Measurements from ENCODE around the gene KCNG1.
"Not testable (repeated sequence)": the region's sequence is repeated elsewhere in the genome, so short reads cannot be mapped to it uniquely, and the experiment has no call there.

Gene KCNG1

DNA sequence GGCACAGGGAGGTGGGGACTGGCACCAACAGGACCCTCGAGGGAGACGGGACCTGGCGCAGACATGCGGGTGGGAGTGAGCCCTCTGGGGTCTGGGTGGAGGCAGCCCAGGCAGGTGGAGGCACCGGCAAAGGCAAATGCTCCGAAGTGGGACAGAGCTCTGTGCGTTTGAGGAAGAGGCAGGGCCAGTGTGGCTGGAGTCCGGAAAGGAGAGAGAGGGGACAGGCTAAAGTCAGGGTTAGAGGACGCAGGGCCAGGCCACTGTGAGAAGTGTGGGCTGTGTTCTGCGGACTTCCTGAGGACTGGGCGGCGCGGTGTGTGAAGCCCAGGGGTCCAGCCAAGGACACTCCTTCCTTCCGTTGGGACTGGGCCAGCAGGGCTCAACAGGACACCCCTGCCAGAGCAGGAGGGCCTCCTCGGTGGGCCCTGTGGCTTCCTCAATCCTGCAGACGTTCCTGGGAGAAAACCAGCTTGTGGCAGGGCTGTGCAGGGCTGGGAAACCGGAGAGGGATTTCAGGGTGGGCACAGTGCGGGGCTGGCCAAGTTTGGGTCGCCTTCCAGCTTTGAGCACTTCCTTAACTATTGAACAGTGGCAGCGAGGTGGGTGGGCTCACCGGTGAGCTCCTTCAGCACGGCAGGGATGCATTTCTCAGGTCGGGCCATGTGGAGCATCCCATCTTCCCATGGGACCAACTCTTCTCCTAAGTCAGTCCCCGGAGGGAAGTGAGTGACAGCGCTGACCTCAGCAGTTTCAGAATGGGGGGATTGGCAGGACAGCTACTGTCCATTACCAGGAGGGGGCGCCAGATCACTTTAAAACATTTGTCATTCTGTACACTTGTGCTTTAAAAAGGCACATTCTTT, 41.8 kb downstream of the KCNG1 start:
- peak; percentile 46 to 78 (median 47) for DNase-seq

DNA sequence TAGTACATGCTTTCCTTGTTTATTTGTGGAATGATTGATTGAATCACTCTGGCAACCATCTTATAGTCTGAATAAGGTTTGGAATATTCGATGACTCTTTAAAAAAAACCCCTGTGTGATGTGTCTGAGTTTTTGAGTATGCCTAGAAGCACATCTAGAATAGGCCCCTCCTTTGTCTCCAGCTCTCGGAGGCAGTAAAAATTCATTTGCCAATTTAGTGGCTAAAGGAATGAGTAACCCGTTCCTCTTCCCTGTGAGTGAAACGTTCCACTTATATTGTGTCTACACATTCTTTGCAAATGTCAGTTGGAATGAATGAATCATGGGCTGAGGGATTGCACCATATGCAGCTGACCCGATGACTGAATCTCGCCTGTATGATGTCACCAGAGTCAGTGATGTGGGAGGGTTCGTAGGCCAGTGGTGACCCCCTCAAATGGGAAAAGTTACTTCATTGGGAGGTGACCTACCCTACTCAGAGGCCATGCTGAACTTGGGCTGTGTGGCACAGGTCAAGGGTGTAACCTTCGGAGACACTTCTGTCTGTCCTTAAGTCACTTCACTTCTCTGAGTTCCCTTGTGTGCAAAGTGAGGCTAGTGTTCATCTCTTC, 42.7 kb downstream of the KCNG1 start:
- DNase-seq: peak in 1 of 3 experiments; percentile 18

- not testable (repeated sequence) for DNase-seq
These were observed 44.4 kb downstream of the KCNG1 start for GRCh38 chr20:50978533-50978932.

DNA sequence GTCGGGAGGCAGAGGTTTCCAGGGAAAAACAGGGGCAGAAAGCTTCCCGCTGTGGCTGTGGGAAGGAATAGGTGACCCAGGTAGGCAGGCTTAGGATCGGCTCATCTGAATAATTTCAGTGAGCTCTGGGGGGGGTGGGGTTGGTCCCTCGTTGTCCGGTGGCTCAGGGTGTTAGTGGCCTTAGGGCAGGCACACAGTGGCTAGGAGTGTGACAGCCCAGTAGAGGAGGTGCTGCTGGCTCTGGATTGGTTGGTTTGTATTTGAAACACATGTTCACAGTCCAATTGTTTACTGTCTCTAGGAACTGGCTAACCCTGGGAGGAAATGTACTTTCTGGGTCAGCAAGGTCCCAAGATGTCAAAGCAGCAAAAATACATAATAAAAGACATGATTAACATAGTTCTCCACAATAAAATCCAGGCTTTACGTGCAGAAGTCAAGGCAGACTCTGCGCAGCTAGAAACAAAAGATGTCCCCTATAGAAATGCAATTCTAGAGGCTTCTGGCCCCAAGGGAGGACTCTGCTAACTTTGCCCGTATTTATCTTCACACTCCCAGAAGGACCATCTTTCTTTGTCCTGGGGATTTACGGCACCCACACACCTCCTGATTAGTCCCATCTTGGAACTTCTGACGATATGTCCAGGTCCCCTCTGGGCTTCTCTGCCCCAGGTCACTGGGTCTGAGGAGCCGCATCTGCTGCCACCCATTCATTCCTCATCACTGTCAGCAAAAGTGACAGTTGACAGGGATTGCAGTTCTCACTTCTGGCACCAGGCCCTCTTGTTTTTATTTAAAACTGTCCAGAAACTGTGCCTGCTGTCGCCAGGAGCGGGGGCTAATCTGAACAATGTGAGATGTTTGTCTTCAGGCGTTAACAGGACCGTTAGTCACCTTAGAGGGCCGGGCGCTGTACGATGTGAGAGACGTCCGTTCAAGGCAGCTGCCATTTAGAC, 45.6 kb downstream of the KCNG1 start:
- DNase-seq: no peak

- DNase-seq: no peak
These were observed 47.1 kb downstream of the KCNG1 start for GRCh38 chr20:50975701-50976330.

GRCh38 chr20:50969912-50970311, 53.0 kb downstream of the KCNG1 start:
- DNase-seq: no peak

DNA sequence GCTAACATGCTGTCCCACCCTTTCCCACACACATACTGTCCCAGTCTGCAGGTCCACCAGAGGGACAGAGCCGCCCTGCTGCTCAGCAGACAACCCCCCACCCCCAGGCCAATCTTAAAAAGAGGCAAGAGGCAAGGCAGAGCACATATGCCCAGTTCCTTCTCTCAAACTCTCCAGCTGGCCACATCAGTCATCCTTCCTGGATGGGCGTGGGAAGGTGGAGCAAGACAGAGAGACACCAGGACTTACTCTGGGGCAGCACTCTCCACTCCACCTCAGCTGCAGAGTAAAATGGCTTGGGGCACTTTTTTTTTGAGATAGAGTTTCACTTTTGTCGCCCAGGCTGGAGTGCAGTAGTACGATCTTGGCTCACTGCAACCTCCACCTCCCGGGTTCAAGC, 53.5 kb downstream of the KCNG1 start:
- DNase-seq: no peak

DNA sequence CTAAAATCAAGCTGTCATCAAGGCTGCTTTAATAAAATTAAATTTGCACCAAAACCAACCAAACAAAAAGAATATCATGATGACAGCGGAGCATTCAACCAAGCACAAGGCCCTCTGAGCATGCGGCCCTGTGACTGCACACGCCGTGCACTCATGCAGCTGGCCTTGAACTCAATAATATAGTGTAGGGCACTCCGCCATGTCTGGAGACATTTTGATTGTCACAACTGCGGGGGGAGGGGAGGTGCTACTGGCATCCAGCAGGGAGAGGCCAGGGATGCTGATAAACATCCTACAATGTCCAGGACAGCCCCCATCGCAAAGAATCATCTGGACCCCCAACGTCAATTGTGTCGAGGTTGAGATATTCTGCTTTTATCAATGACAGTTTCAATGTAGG, 54.6 kb downstream of the KCNG1 start:
- DNase-seq: no peak

- no peak for DNase-seq
These were observed 55.3 kb downstream of the KCNG1 start for GRCh38 chr20:50967586-50967985.

DNA sequence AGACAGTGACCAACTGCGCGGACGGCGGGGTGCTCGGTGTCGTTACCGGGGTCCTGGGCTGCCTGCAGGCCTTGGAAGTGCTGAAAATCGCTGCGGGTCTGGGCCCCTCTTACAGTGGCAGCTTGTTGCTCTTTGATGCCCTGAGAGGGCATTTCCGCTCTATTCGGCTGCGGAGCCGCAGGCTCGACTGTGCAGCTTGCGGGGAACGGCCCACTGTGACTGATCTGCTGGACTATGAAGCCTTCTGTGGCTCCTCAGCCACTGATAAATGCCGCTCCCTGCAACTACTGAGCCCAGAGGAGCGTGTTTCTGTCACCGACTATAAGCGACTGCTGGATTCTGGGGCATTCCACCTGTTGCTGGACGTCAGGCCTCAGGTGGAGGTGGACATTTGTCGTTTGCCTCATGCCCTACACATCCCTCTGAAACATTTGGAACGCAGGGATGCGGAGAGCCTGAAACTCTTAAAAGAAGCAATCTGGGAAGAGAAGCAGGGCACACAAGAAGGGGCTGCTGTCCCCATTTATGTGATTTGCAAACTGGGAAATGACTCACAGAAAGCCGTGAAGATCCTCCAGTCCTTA, 63.3 kb downstream of the KCNG1 start:
- DNase-seq: no peak

DNA sequence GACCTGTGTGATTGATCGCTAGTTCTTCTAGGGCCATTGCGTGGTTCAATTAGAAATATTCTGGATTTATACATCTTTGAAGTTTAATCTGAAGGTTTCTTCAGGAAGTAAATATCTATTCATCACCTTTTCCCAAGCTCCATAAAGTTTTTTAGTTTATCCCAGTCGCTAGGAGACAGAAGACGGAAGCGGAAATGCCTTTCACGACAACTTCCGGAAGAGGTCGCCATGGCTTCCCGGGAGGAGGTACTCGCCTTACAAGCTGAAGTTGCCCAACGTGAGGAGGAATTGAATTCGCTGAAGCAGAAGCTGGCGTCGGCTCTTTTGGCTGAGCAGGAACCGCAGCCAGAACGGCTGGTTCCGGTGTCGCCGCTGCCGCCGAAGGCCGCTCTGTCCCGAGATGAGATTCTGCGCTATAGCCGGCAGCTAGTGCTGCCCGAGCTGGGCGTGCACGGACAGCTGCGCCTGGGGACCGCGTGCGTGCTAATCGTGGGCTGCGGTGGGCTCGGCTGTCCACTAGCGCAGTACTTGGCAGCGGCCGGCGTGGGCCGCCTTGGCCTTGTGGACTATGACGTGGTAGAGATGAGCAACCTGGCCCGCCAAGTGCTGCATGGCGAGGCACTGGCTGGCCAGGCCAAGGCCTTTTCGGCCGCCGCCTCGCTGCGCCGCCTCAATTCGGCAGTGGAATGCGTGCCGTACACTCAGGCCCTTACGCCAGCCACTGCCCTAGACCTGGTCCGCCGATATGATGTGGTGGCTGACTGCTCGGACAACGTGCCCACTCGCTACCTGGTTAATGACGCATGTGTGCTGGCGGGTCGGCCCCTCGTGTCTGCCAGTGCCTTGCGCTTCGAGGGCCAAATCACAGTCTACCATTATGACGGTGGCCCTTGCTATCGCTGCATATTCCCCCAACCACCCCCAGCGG, 64.0 kb downstream of the KCNG1 start, which contains the start of gene MOCS3:
MOCS3 (plus strand) TSS at position 204 of the 928 bp plus-strand sequence; CDS start at position 229, 25 bp downstream.
- peak; percentile 93 to 99 (median 98) for DNase-seq

DNA sequence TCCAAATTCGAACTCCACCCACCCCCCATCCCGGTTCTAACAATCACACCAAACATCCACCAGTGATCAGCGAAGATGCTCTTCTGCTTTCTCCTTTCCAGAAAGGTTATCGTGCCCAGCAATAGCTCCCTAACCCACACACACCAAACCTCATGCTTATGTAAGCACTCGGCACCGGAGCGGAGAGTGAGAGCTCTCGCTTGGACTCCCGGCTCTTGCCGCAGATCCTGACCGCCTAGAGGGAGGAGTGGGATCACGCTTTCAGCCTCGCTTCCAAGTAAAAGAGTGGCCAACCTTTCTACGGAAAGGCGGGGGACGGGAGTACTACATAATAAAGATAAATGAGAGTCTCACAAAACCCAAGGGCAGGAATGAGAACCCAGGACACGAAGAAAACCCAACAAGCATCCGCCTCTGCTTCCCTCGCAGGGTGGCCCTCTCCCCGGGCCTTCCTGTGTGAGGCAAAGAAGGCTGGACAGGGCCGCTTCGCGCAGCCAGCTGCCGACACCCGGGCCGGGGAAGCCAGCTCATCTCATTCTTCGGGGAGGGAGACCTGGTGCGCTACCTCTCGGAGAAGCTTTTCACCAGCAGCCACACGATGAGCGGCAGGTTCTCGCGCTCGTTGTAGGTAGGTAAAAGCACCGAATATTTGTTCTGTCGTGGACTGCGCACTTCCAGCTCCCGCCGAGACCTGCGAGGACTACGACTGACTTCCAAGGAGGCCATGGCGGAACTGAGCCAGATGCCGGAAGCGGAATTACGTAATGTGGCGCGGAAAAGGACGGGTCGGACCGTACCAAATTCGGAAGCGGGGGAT, 64.9 kb downstream of the KCNG1 start, which contains the start of gene DPM1:
DPM1 (minus strand) TSS at position 735 of the 817 bp plus-strand sequence; CDS start at position 726, 9 bp downstream.
- peak; percentile 93 to 99 (median 98) for DNase-seq

DNA sequence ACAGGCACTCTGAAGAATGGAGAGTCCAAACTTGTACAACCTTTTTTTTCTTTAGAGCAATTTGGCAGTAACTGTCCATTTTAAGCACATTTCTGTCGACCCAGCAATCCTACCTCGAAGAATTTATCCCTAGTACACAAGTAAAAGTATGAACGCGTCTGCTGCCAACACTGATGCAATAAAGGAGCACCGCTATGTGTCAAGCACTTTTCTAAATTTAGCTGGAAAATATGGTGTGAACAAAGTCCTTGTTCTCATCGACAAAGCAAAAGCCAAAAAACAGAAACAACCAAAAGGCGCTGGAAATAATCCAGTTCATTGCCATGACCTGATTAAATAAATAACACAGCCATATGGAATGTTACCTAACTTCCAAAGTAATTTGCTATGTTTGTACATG, 65.6 kb downstream of the KCNG1 start:
- no peak for DNase-seq

- DNase-seq: no peak
These were observed 69.1 kb downstream of the KCNG1 start for GRCh38 chr20:50953821-50954220.
